CD1c-positive myeloid dendritic cell (primary cell): ENCODE results near the gene RNASE8.
"Not testable (repeated sequence)": the region's sequence is repeated elsewhere in the genome, so short reads cannot be mapped to it uniquely, and the experiment has no call there.

Source experiments
- DNase-seq: peaks from one replicate; pipeline ENCODE4 v3.0.0-alpha.2; 2016; ENCODE audit errors: extremely low spot score

RNASE8 gene

GRCh38 chr14:21057803-21058675 is at the start of gene RNASE8:
TSS of gene RNASE8 (plus strand) at chr14:21057822. CDS start at chr14:21057893, 71 bp downstream.
- no peak for DNase-seq

- DNase-seq = not testable (repeated sequence)
These were observed 47.9 kb upstream of the RNASE8 start for GRCh38 chr14:21009721-21010120.

- no peak for DNase-seq
These were observed 46.5 kb upstream of the RNASE8 start for GRCh38 chr14:21011136-21011535.

GRCh38 chr14:21014761-21015190 is 42.8 kb upstream of the RNASE8 start:
- DNase-seq = peak; percentile 93

- DNase-seq = peak; percentile 66
These were observed 42.3 kb upstream of the RNASE8 start for GRCh38 chr14:21015312-21015711.

- DNase-seq = no peak
These were observed 41.0 kb upstream of the RNASE8 start for GRCh38 chr14:21016413-21017190.

GRCh38 chr14:21017528-21018245 is 39.9 kb upstream of the RNASE8 start:
- DNase-seq = peak; percentile 33

- no peak for DNase-seq
These were observed 39.3 kb upstream of the RNASE8 start for GRCh38 chr14:21018286-21018685.

- peak; percentile 29 for DNase-seq
These were observed 38.8 kb upstream of the RNASE8 start for GRCh38 chr14:21018781-21019180.

- DNase-seq = peak; percentile 75
These were observed 38.3 kb upstream of the RNASE8 start for GRCh38 chr14:21019366-21019765.

- no peak for DNase-seq
These were observed 36.6 kb upstream of the RNASE8 start for GRCh38 chr14:21020977-21021545.

- no peak for DNase-seq
These were observed 34.9 kb upstream of the RNASE8 start for GRCh38 chr14:21022686-21023085.

- peak; percentile 76 for DNase-seq
These were observed 34.4 kb upstream of the RNASE8 start for GRCh38 chr14:21023174-21023573.

GRCh38 chr14:21023817-21024584 is 33.6 kb upstream of the RNASE8 start:
- DNase-seq = no peak

- DNase-seq = peak; percentile 51
These were observed 32.8 kb upstream of the RNASE8 start, which contains the start of gene NDRG2 for GRCh38 chr14:21024585-21025370. TSS of gene NDRG2 (minus strand) at chr14:21025061. CDS start at chr14:21023315, 1,746 bp downstream.

GRCh38 chr14:21025371-21026273 is 32.0 kb upstream of the RNASE8 start:
- DNase-seq = no peak

GRCh38 chr14:21026274-21026987 is 31.2 kb upstream of the RNASE8 start:
- no peak for DNase-seq

GRCh38 chr14:21026988-21027315 is 30.7 kb upstream of the RNASE8 start:
- no peak for DNase-seq
